Esophagus muscularis mucosa (tissue), 4 donors: ENCODE results near the gene ARF1. TPM values are rescaled to one million over a fixed set of nuclear protein-coding genes. Genes with fewer than 3 reads are reported as not detected.

Experiments
- DNase-seq: peaks from one replicate; pipeline ENCODE4 v3.0.0-alpha.2; 2017; ENCODE audit errors: extremely low spot score
- H3K27ac ChIP-seq, 4 donors: fragments of 200-600 bp; sonication (generic); replicated peaks in 1 of 4; 1 replicate in 3 of 4; 2 replicates in 1 of 4; pipeline ENCODE4 v1.5.1; 2016 to 2019; ENCODE audit warnings: mild to moderate bottlenecking in 1 of 4
- H3K27me3 ChIP-seq, 4 donors: fragments of 200-600 bp; sonication (generic); one replicate each; pipeline versions ENCODE4 v1.5.1 to v1.6.0; 2016 to 2019
- H3K36me3 ChIP-seq, 4 donors: fragments of 200-600 bp; sonication (generic); one replicate each; pipeline ENCODE4 v1.5.1; 2016 to 2019
- H3K4me1 ChIP-seq, 4 donors: fragments of 200-600 bp; sonication (generic); one replicate each; pipeline ENCODE4 v1.5.1; 2016 to 2019
- H3K4me3 ChIP-seq, 4 donors: fragments of 200-600 bp; sonication (generic); 1 replicate in 2 of 4; 2 replicates in 2 of 4; pipeline ENCODE4 v1.5.1; 2016 to 2019; ENCODE audit warnings: mild to moderate bottlenecking in 4 of 4, moderate library complexity in 1 of 4
- H3K9me3 ChIP-seq, 4 donors: fragments of 200-600 bp; sonication (generic); 1 replicate in 3 of 4; 2 replicates in 1 of 4; pipeline ENCODE4 v1.5.1; 2016 to 2019
- EP300 ChIP-seq: sonication (generic); formaldehyde crosslinking; IDR thresholded peaks from one replicate; pipeline ENCODE4 v1.6.1; 2017; ENCODE audit warnings: antibody characterized with exemption
- POLR2A ChIP-seq: fragments of 450-650 bp; IDR thresholded peaks from one replicate; pipeline ENCODE4 v1.6.1; 2017; ENCODE audit warnings: antibody characterized with exemption, moderate library complexity, mild to moderate bottlenecking, low read depth
- POLR2AphosphoS5 ChIP-seq, 2 donors: sonication (generic); formaldehyde crosslinking; IDR thresholded peaks; one replicate each; pipeline ENCODE4 v1.6.1; 2017; ENCODE audit warnings: antibody characterized with exemption in 2 of 2
- WGBS: methylation state at CpG from one replicate; pipeline ENCODE4 v1.1.5; 2018; 5-methylcytosine and 5-hydroxymethylcytosine counted together
- intact Hi-C: fragments of 100-400 bp; cut with DNase I; formaldehyde crosslinking; loops from one replicate; pipeline ENCODE4 v1.15.1; 2023
- total RNA-seq, 4 donors: library from RNA; depleted of rRNA; stranded (reverse); fragments of >200 nt; gene quantifications; one replicate each; pipeline versions ENCODE4 v1.1.0 to v1.2.1, GENCODE V29; 2016
- TF ChIP-seq, protein P1 (sequence below), 3 experiments: fragments of 200-600 bp in 2 of 3; fragments of 450-650 bp in 1 of 3; sonication (generic) in 2 of 3; IDR thresholded peaks; one replicate each; pipeline ENCODE4 v1.5.1; 2017 to 2019; ENCODE audit warnings: antibody characterized with exemption in 3 of 3, mild to moderate bottlenecking in 2 of 3, moderate library complexity in 1 of 3

ARF1 gene
- total RNA-seq, 4 donors from 2014 or later, result 238 to 392 (median 346) TPM

DNA sequence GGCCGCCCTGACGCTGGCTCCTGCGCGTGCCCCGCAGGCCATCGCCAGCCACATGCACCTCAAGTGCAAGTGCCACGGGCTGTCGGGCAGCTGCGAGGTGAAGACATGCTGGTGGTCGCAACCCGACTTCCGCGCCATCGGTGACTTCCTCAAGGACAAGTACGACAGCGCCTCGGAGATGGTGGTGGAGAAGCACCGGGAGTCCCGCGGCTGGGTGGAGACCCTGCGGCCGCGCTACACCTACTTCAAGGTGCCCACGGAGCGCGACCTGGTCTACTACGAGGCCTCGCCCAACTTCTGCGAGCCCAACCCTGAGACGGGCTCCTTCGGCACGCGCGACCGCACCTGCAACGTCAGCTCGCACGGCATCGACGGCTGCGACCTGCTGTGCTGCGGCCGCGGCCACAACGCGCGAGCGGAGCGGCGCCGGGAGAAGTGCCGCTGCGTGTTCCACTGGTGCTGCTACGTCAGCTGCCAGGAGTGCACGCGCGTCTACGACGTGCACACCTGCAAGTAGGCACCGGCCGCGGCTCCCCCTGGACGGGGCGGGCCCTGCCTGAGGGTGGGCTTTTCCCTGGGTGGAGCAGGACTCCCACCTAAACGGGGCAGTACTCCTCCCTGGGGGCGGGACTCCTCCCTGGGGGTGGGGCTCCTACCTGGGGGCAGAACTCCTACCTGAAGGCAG is 23.4 kb upstream of the ARF1 start:
- Histone ChIP-seq H3K27me3 (peaks cover 11 to 82% (median 57%) of the 10 kb centered on the region in 4 donors), H3K4me1 (peaks cover 8 to 23% (median 21%) of the 10 kb centered on the region in 4 donors), H3K27ac (no peak overlapping the region), H3K9me3 (peaks cover 0 to 8% (median 2%) of the 10 kb centered on the region in 4 donors), H3K36me3 (no peaks in the 10 kb centered on the region), H3K4me3 (peak overlapping the region in 3 of 4 donors; percentile 3 to 40 (median 21))
- TF ChIP-seq POLR2A (no peak), EP300 (no peak), POLR2AphosphoS5 (IDR thresholded peaks at IDR 0.05) (no peak)
- TF ChIP-seq, protein P1, sequence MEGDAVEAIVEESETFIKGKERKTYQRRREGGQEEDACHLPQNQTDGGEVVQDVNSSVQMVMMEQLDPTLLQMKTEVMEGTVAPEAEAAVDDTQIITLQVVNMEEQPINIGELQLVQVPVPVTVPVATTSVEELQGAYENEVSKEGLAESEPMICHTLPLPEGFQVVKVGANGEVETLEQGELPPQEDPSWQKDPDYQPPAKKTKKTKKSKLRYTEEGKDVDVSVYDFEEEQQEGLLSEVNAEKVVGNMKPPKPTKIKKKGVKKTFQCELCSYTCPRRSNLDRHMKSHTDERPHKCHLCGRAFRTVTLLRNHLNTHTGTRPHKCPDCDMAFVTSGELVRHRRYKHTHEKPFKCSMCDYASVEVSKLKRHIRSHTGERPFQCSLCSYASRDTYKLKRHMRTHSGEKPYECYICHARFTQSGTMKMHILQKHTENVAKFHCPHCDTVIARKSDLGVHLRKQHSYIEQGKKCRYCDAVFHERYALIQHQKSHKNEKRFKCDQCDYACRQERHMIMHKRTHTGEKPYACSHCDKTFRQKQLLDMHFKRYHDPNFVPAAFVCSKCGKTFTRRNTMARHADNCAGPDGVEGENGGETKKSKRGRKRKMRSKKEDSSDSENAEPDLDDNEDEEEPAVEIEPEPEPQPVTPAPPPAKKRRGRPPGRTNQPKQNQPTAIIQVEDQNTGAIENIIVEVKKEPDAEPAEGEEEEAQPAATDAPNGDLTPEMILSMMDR (IDR thresholded peaks at IDR 0.05), result no peak
- intact Hi-C loops, result no loop called here
- DNase-seq, result no peak
- WGBS, result no CpG with 5 or more reads among the region's 66 CpGs

- no peaks in the 10 kb centered on the region for H3K36me3 ChIP-seq
- H3K27ac ChIP-seq, result no peak overlapping the region
- intact Hi-C loops, result no loop called here
- WGBS, result 3% methylated on average over 6 of the region's 33 CpGs
- no peak for DNase-seq
- H3K4me3 ChIP-seq, result peak overlapping the region; percentile 3 to 40 (median 18)
- peaks cover 0 to under 1% (median 0%) of the 10 kb centered on the region in 4 donors for H3K9me3 ChIP-seq
- peaks cover 8 to 23% (median 21%) of the 10 kb centered on the region in 4 donors for H3K4me1 ChIP-seq
- TF ChIP-seq POLR2AphosphoS5 (IDR thresholded peaks at IDR 0.05), result no peak
- H3K27me3 ChIP-seq, result peaks cover 11 to 86% (median 64%) of the 10 kb centered on the region in 4 donors
Observed at GRCh38 chr1:228059634-228060457, 22.7 kb upstream of the ARF1 start.

DNA sequence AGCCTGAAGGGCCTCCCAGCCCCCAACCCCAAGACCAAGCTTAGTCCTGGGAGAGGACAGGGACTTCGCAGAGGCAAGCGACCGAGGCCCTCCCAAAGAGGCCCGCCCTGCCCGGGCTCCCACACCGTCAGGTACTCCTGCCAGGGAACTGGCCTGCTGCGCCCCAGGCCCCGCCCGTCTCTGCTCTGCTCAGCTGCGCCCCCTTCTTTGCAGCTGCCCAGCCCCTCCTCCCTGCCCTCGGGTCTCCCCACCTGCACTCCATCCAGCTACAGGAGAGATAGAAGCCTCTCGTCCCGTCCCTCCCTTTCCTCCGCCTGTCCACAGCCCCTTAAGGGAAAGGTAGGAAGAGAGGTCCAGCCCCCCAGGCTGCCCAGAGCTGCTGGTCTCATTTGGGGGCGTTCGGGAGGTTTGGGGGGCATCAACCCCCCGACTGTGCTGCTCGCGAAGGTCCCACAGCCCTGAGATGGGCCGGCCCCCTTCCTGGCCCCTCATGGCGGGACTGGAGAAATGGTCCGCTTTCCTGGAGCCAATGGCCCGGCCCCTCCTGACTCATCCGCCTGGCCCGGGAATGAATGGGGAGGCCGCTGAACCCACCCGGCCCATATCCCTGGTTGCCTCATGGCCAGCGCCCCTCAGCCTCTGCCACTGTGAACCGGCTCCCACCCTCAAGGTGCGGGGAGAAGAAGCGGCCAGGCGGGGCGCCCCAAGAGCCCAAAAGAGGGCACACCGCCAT is 21.9 kb upstream of the ARF1 start:
- H3K4me1 ChIP-seq, result peaks cover 8 to 23% (median 21%) of the 10 kb centered on the region in 4 donors
- H3K27ac ChIP-seq, result no peak overlapping the region
- TF ChIP-seq POLR2A (no peak), POLR2AphosphoS5 (IDR thresholded peaks at IDR 0.05) (no peak), EP300 (no peak)
- TF ChIP-seq, protein P1 (IDR thresholded peaks at IDR 0.05), result no peak
- H3K9me3 ChIP-seq, result no peaks in the 10 kb centered on the region
- no peaks in the 10 kb centered on the region for H3K36me3 ChIP-seq
- intact Hi-C loops, result no loop called here
- no peak for DNase-seq
- 17% methylated on average over 23 of the region's 34 CpGs for WGBS
- peak overlapping the region in 3 of 4 donors; percentile 3 to 40 (median 21) for H3K4me3 ChIP-seq
- peaks cover 11 to 92% (median 72%) of the 10 kb centered on the region in 4 donors for H3K27me3 ChIP-seq

- TF ChIP-seq, protein P1 (IDR thresholded peaks at IDR 0.05), result no peak
- TF ChIP-seq EP300 (no peak), POLR2AphosphoS5 (IDR thresholded peaks at IDR 0.05) (no peak), POLR2A (no peak)
- Histone ChIP-seq H3K27ac (no peak overlapping the region), H3K9me3 (no peaks in the 10 kb centered on the region), H3K36me3 (no peaks in the 10 kb centered on the region), H3K4me3 (no peak overlapping the region), H3K27me3 (peaks cover 11 to 98% (median 75%) of the 10 kb centered on the region in 4 donors), H3K4me1 (peaks cover 8 to 23% (median 21%) of the 10 kb centered on the region in 4 donors)
- DNase-seq, result no peak
- 85% methylated on average over 10 of the region's 10 CpGs for WGBS
- intact Hi-C loops, result no loop called here
Observed at GRCh38 chr1:228061411-228062084, 21.0 kb upstream of the ARF1 start.
